ENCODE results near the gene SAMD11. TPM values are rescaled to one million over a fixed set of nuclear protein-coding genes. Genes with fewer than 3 reads are reported as not detected.

The SAMD11 gene
- total RNA-seq, 1 donor from 2014 or later = 0.53 TPM

- Histone ChIP-seq H3K27me3 (ENCODE audit: control insufficient read depth, insufficient read depth, low read length) (peaks cover 30% of the 10 kb centered on the region), H3K4me3 (ENCODE audit: low read depth, low read length) (no peak overlapping the region), H3K36me3 (ENCODE audit: control insufficient read depth, insufficient read depth, low read length) (no peaks in the 10 kb centered on the region)
- no peak for TF ChIP-seq CTCF (IDR thresholded peaks at IDR 0.05; ENCODE audit: insufficient read depth, low read length, severe bottlenecking)
- FAIRE-seq (no peak), DNase-seq (ENCODE audit: low read depth) (no peak)
Observed at GRCh38 chr1:932776-933602, 9.3 kb downstream of the SAMD11 start.

GRCh38 chr1:933603-933940, 9.8 kb downstream of the SAMD11 start:
- H3K27me3 ChIP-seq (ENCODE audit: control insufficient read depth, insufficient read depth, low read length) = peaks cover 27% of the 10 kb centered on the region
- no peak for DNase-seq (ENCODE audit: low read depth)
- H3K36me3 ChIP-seq (ENCODE audit: control insufficient read depth, insufficient read depth, low read length) = no peaks in the 10 kb centered on the region
- H3K4me3 ChIP-seq (ENCODE audit: low read depth, low read length) = no peak overlapping the region
- no peak for FAIRE-seq
- no peak for TF ChIP-seq CTCF (IDR thresholded peaks at IDR 0.05; ENCODE audit: insufficient read depth, low read length, severe bottlenecking)

- TF ChIP-seq CTCF (IDR thresholded peaks at IDR 0.05; ENCODE audit: insufficient read depth, low read length, severe bottlenecking) = no peak
- peaks cover 29% of the 10 kb centered on the region for H3K27me3 ChIP-seq (ENCODE audit: control insufficient read depth, insufficient read depth, low read length)
Observed at GRCh38 chr1:934991-935750, 11.4 kb downstream of the SAMD11 start.

GRCh38 chr1:935751-936231, 12.1 kb downstream of the SAMD11 start:
- peaks cover 32% of the 10 kb centered on the region for H3K27me3 ChIP-seq (ENCODE audit: control insufficient read depth, insufficient read depth, low read length)
- no peak for FAIRE-seq
- TF ChIP-seq CTCF (IDR thresholded peaks at IDR 0.05; ENCODE audit: insufficient read depth, low read length, severe bottlenecking) = no peak
- no peaks in the 10 kb centered on the region for H3K36me3 ChIP-seq (ENCODE audit: control insufficient read depth, insufficient read depth, low read length)
- no peak for DNase-seq (ENCODE audit: low read depth)
- H3K4me3 ChIP-seq (ENCODE audit: low read depth, low read length) = no peak overlapping the region

More at GRCh38 chr1:934991-935750, 11.4 kb downstream of the SAMD11 start:
- no peak for DNase-seq (ENCODE audit: low read depth)
- no peak for FAIRE-seq
- Histone ChIP-seq H3K36me3 (ENCODE audit: control insufficient read depth, insufficient read depth, low read length) (no peaks in the 10 kb centered on the region), H3K4me3 (ENCODE audit: low read depth, low read length) (no peak overlapping the region)

- no peak for FAIRE-seq
- H3K27me3 ChIP-seq (ENCODE audit: control insufficient read depth, insufficient read depth, low read length) = peaks cover 39% of the 10 kb centered on the region
- no peak for TF ChIP-seq CTCF (IDR thresholded peaks at IDR 0.05; ENCODE audit: insufficient read depth, low read length, severe bottlenecking)
Observed at GRCh38 chr1:936348-937264, 12.9 kb downstream of the SAMD11 start.

More at GRCh38 chr1:936348-937264, 12.9 kb downstream of the SAMD11 start:
- Histone ChIP-seq H3K36me3 (ENCODE audit: control insufficient read depth, insufficient read depth, low read length) (no peaks in the 10 kb centered on the region), H3K4me3 (ENCODE audit: low read depth, low read length) (no peak overlapping the region)
- DNase-seq (ENCODE audit: low read depth) = no peak

Measured in bronchial epithelial cell (primary cell).